NCI-H128 (cell line): Measurements from ENCODE around the gene ULBP1.
"Not testable (repeated sequence)": the region's sequence is repeated elsewhere in the genome, so short reads cannot be mapped to it uniquely, and the experiment has no call there.

Experiments used
- DNase-seq: peaks from one replicate; lab custom pipeline; 2025; ENCODE audit not compliant: unreplicated experiment; lab: John Stamatoyannopoulos, UW

Gene ULBP1

GRCh38 chr6:149974825-149975224, 11.1 kb downstream of the ULBP1 start:
- no peak for DNase-seq

- no peak for DNase-seq
Measured at GRCh38 chr6:149975400-149975799, 11.7 kb downstream of the ULBP1 start.

- no peak for DNase-seq
Measured at GRCh38 chr6:149977221-149977620, 13.5 kb downstream of the ULBP1 start.

GRCh38 chr6:149978610-149979009, 14.9 kb downstream of the ULBP1 start:
- DNase-seq = no peak

GRCh38 chr6:149979293-149979692, 15.6 kb downstream of the ULBP1 start:
- no peak for DNase-seq

- no peak for DNase-seq
Measured at GRCh38 chr6:149983145-149983544, 19.4 kb downstream of the ULBP1 start.

GRCh38 chr6:149984773-149985172, 21.0 kb downstream of the ULBP1 start:
- no peak for DNase-seq

- DNase-seq = no peak
Measured at GRCh38 chr6:149985481-149985937, 21.8 kb downstream of the ULBP1 start.

GRCh38 chr6:149987602-149988107, 23.9 kb downstream of the ULBP1 start:
- no peak for DNase-seq

- no peak for DNase-seq
Measured at GRCh38 chr6:149988550-149989346, 25.0 kb downstream of the ULBP1 start.

GRCh38 chr6:149990212-149990660, 26.5 kb downstream of the ULBP1 start:
- no peak for DNase-seq

GRCh38 chr6:149990661-149991471, 27.1 kb downstream of the ULBP1 start:
- DNase-seq = no peak

- not testable (repeated sequence) for DNase-seq
Measured at GRCh38 chr6:149991472-149991795, 27.7 kb downstream of the ULBP1 start.

GRCh38 chr6:149991838-149992237, 28.1 kb downstream of the ULBP1 start:
- no peak for DNase-seq

GRCh38 chr6:149995235-149995750, 31.6 kb downstream of the ULBP1 start:
- DNase-seq = no peak

GRCh38 chr6:149995971-149996370, 32.2 kb downstream of the ULBP1 start:
- no peak for DNase-seq

- no peak for DNase-seq
Measured at GRCh38 chr6:149999636-150000035, 35.9 kb downstream of the ULBP1 start.

- no peak for DNase-seq
Measured at GRCh38 chr6:150001295-150002008, 37.7 kb downstream of the ULBP1 start.

GRCh38 chr6:150002710-150003109, 39.0 kb downstream of the ULBP1 start:
- DNase-seq = no peak

GRCh38 chr6:150003599-150003998, 39.9 kb downstream of the ULBP1 start:
- not testable (repeated sequence) for DNase-seq
